ENCODE results near the gene STX3. TPM values are rescaled to one million over a fixed set of nuclear protein-coding genes. Genes with fewer than 3 reads are reported as not detected.
"Not testable (repeated sequence)": the region's sequence is repeated elsewhere in the genome, so short reads cannot be mapped to it uniquely, and the experiment has no call there.

STX3 gene
- total RNA-seq, 1 donor from 2014 or later: 52.4 TPM

- Mint-ChIP-seq H3K27me3 (ENCODE audit: insufficient read depth, low read depth) (peaks cover 4% of the 10 kb centered on the region), H3K9me3 (no peaks in the 10 kb centered on the region), H3K36me3 (no peaks in the 10 kb centered on the region), H3K27ac (no peak within 1 kb of the TSS), H3K4me1 (no peaks in the 10 kb centered on the region), H3K4me3 (no peak within 1 kb of the TSS)
- H3F3A ChIP-seq (ENCODE audit: low read depth): no peaks in the 10 kb centered on the region
- no peaks in the 10 kb centered on the region for H3K79me2 ChIP-seq (ENCODE audit: low read depth)
- no peaks in the 10 kb centered on the region for H3K4me1 ChIP-seq
- H4K20me1 ChIP-seq (ENCODE audit: low read depth): no peaks in the 10 kb centered on the region
- no peak within 1 kb of the TSS for H3K4me2 ChIP-seq
- H3K9ac ChIP-seq: no peak within 1 kb of the TSS
- no peaks in the 10 kb centered on the region for H3K36me3 ChIP-seq
- no peak for DNase-seq (ENCODE audit: low spot score)
- TF ChIP-seq EZH2phosphoT487 (IDR thresholded peaks at IDR 0.05): no peak
- TF ChIP-seq EZH2 (IDR thresholded peaks at IDR 0.05): no peak
- no peak for TF ChIP-seq CTCF (IDR thresholded peaks at IDR 0.05)
- H3K27me3 ChIP-seq: no peaks in the 10 kb centered on the region
- H3K9me3 ChIP-seq (ENCODE audit: low read depth): no peaks in the 10 kb centered on the region
- no peak within 1 kb of the TSS for H3K27ac ChIP-seq
- H2AFZ ChIP-seq (replicated peaks): no peak within 1 kb of the TSS
- H3K4me3 ChIP-seq: no peak within 1 kb of the TSS
Observed at GRCh38 chr11:59845399-59845798, 90.2 kb downstream of the STX3 start, which contains the start of gene CBLIF. Gene CBLIF, minus strand, starts transcription at chr11:59845499. Its CDS starts 46 bp downstream, at chr11:59845453.

GRCh38 chr11:59846556-59846955, 91.4 kb downstream of the STX3 start:
- H3F3A ChIP-seq (ENCODE audit: low read depth): no peaks in the 10 kb centered on the region
- H3K4me2 ChIP-seq: no peak overlapping the region
- no peaks in the 10 kb centered on the region for H3K36me3 ChIP-seq
- H3K36me3 Mint-ChIP-seq: no peaks in the 10 kb centered on the region
- H3K4me3 Mint-ChIP-seq: no peak overlapping the region
- peaks cover 4% of the 10 kb centered on the region for H3K27me3 Mint-ChIP-seq (ENCODE audit: insufficient read depth, low read depth)
- no peaks in the 10 kb centered on the region for H3K9me3 ChIP-seq (ENCODE audit: low read depth)
- H3K79me2 ChIP-seq (ENCODE audit: low read depth): no peaks in the 10 kb centered on the region
- H3K27ac Mint-ChIP-seq: no peak overlapping the region
- no peaks in the 10 kb centered on the region for H3K9me3 Mint-ChIP-seq
- H3K4me1 ChIP-seq: no peaks in the 10 kb centered on the region
- no peak for DNase-seq (ENCODE audit: low spot score)
- no peaks in the 10 kb centered on the region for H4K20me1 ChIP-seq (ENCODE audit: low read depth)
- H3K4me3 ChIP-seq: no peak overlapping the region
- H3K27me3 ChIP-seq: no peaks in the 10 kb centered on the region
- H3K27ac ChIP-seq: no peak overlapping the region
- no peak overlapping the region for H3K9ac ChIP-seq
- no peaks in the 10 kb centered on the region for H3K4me1 Mint-ChIP-seq
- TF ChIP-seq EZH2phosphoT487 (IDR thresholded peaks at IDR 0.05) (no peak), EZH2 (IDR thresholded peaks at IDR 0.05) (no peak), CTCF (IDR thresholded peaks at IDR 0.05) (no peak)
- no peak overlapping the region for H2AFZ ChIP-seq (replicated peaks)

- Histone ChIP-seq H3K27me3 (no peaks in the 10 kb centered on the region), H4K20me1 (ENCODE audit: low read depth) (no peaks in the 10 kb centered on the region), H3K27ac (no peak overlapping the region), H3K4me3 (no peak overlapping the region), H3K9ac (no peak overlapping the region), H3K9me3 (ENCODE audit: low read depth) (no peaks in the 10 kb centered on the region), H3F3A (ENCODE audit: low read depth) (no peaks in the 10 kb centered on the region), H3K79me2 (ENCODE audit: low read depth) (no peaks in the 10 kb centered on the region), H2AFZ (replicated peaks) (no peak overlapping the region), H3K36me3 (no peaks in the 10 kb centered on the region), H3K4me1 (no peaks in the 10 kb centered on the region), H3K4me2 (no peak overlapping the region)
- no peaks in the 10 kb centered on the region for H3K9me3 Mint-ChIP-seq
- no peaks in the 10 kb centered on the region for H3K4me1 Mint-ChIP-seq
- TF ChIP-seq EZH2phosphoT487 (IDR thresholded peaks at IDR 0.05) (no peak), EZH2 (IDR thresholded peaks at IDR 0.05) (no peak), CTCF (IDR thresholded peaks at IDR 0.05) (no peak)
- H3K4me3 Mint-ChIP-seq: no peak overlapping the region
- no peak for DNase-seq (ENCODE audit: low spot score)
- H3K27ac Mint-ChIP-seq: no peak overlapping the region
- H3K36me3 Mint-ChIP-seq: no peaks in the 10 kb centered on the region
- peaks cover 4% of the 10 kb centered on the region for H3K27me3 Mint-ChIP-seq (ENCODE audit: insufficient read depth, low read depth)
Observed at GRCh38 chr11:59847626-59848025, 92.5 kb downstream of the STX3 start.

GRCh38 chr11:59848439-59848838, 93.3 kb downstream of the STX3 start:
- H3K27me3 Mint-ChIP-seq (ENCODE audit: insufficient read depth, low read depth); H3K4me3 ChIP-seq; H2AFZ ChIP-seq (replicated peaks); H3K9me3 ChIP-seq (ENCODE audit: low read depth); DNase-seq (ENCODE audit: low spot score); H3K36me3 Mint-ChIP-seq; H3K27me3 ChIP-seq; H3K4me1 Mint-ChIP-seq; H3K9ac ChIP-seq; H3K4me1 ChIP-seq; H3K36me3 ChIP-seq; H3K4me2 ChIP-seq; H3K4me3 Mint-ChIP-seq; H3K27ac Mint-ChIP-seq; H3K79me2 ChIP-seq (ENCODE audit: low read depth); H3F3A ChIP-seq (ENCODE audit: low read depth); H4K20me1 ChIP-seq (ENCODE audit: low read depth); H3K27ac ChIP-seq; H3K9me3 Mint-ChIP-seq: not testable (repeated sequence)

Measured in neural progenitor cell (in vitro differentiated cells).